Measurements from ENCODE around the gene CPLX1.
"Not testable (repeated sequence)": the region's sequence is repeated elsewhere in the genome, so short reads cannot be mapped to it uniquely, and the experiment has no call there.

The CPLX1 gene

GRCh38 chr4:791898-792625 lies 33.9 kb downstream of the CPLX1 start:
- DNase-seq (ENCODE audit: low spot score): peak; percentile 38

- DNase-seq (ENCODE audit: low spot score): no peak
Observed at GRCh38 chr4:791252-791897, 34.6 kb downstream of the CPLX1 start.

- DNase-seq (ENCODE audit: low spot score): no peak
Observed at GRCh38 chr4:790466-790820, 35.5 kb downstream of the CPLX1 start.

- DNase-seq (ENCODE audit: low spot score): no peak
Observed at GRCh38 chr4:789571-790465, 36.1 kb downstream of the CPLX1 start.

GRCh38 chr4:788636-789297 lies 37.2 kb downstream of the CPLX1 start:
- DNase-seq (ENCODE audit: low spot score): no peak

GRCh38 chr4:788006-788635 lies 37.8 kb downstream of the CPLX1 start:
- no peak for DNase-seq (ENCODE audit: low spot score)

GRCh38 chr4:787561-787981 lies 38.4 kb downstream of the CPLX1 start:
- no peak for DNase-seq (ENCODE audit: low spot score)

- no peak for DNase-seq (ENCODE audit: low spot score)
Observed at GRCh38 chr4:786861-787300, 39.0 kb downstream of the CPLX1 start.

- DNase-seq (ENCODE audit: low spot score): no peak
Observed at GRCh38 chr4:786074-786741, 39.7 kb downstream of the CPLX1 start.

- DNase-seq (ENCODE audit: low spot score): no peak
Observed at GRCh38 chr4:785332-786073, 40.4 kb downstream of the CPLX1 start.

- no peak for DNase-seq (ENCODE audit: low spot score)
Observed at GRCh38 chr4:784401-785331, 41.3 kb downstream of the CPLX1 start.

GRCh38 chr4:781493-782216 lies 44.3 kb downstream of the CPLX1 start:
- DNase-seq (ENCODE audit: low spot score): peak; percentile 99

- no peak for DNase-seq (ENCODE audit: low spot score)
Observed at GRCh38 chr4:780716-781492, 45.0 kb downstream of the CPLX1 start.

GRCh38 chr4:780255-780654 lies 45.7 kb downstream of the CPLX1 start:
- DNase-seq (ENCODE audit: low spot score): not testable (repeated sequence)

- no peak for DNase-seq (ENCODE audit: low spot score)
Observed at GRCh38 chr4:779555-779954, 46.4 kb downstream of the CPLX1 start.

- no peak for DNase-seq (ENCODE audit: low spot score)
Observed at GRCh38 chr4:777520-778262, 48.2 kb downstream of the CPLX1 start.
